ENCODE results near the gene NEU2. TPM values are rescaled to one million over a fixed set of nuclear protein-coding genes. Genes with fewer than 3 reads are reported as not detected.

The NEU2 gene
- polyA plus RNA-seq, 3 donors = not detected

GRCh38 chr2:233063976-233064411, 31.5 kb downstream of the NEU2 start:
- H3K36me3 ChIP-seq (replicated peaks in 1 of 2; ENCODE audit: control insufficient read depth in 1 of 2, insufficient read depth in 2 of 2, low read length in 2 of 2) = peaks cover 17 to 28% of the 10 kb centered on the region in 2 donors

More at GRCh38 chr2:233063976-233064411, 31.5 kb downstream of the NEU2 start:
- H4K20me1 ChIP-seq (ENCODE audit: insufficient read depth, low read length) = peaks cover 83% of the 10 kb centered on the region
- H3K27ac Mint-ChIP-seq = peak overlapping the region in 5 of 7 donors; percentile 35 to 97 (median 86)
- peaks cover 64 to 84% of the 10 kb centered on the region in 2 donors for H3K4me1 ChIP-seq (ENCODE audit: control insufficient read depth in 1 of 2, insufficient read depth in 2 of 2, low read length in 2 of 2)
- no peak for DNase-seq
- TF ChIP-seq CTCF (IDR thresholded peaks at IDR 0.05) = no peak
- no peaks in the 10 kb centered on the region for H3K27me3 ChIP-seq (ENCODE audit: control insufficient read depth in 2 of 2, insufficient read depth in 2 of 2, low read length in 2 of 2)
- H3K36me3 Mint-ChIP-seq = peaks cover 19 to 32% of the 10 kb centered on the region in 2 donors
- peak overlapping the region; percentile 32 for H3K9ac ChIP-seq (ENCODE audit: insufficient read depth, low read length, poor library complexity, severe bottlenecking)
- peak overlapping the region; percentile 97 to 98 for H3K4me3 Mint-ChIP-seq
- H3K27me3 Mint-ChIP-seq (ENCODE audit: low read depth in 3 of 3) = peaks cover 0 to 3% (median 0%) of the 10 kb centered on the region in 3 donors
- peaks cover 98% of the 10 kb centered on the region for H3K79me2 ChIP-seq (ENCODE audit: insufficient read depth, low read length)
- H3K4me3 ChIP-seq (replicated peaks in 1 of 3; ENCODE audit: low read depth in 2 of 3, low read length in 3 of 3) = peak overlapping the region in 1 of 3 experiments; percentile 99
- H3K4me1 Mint-ChIP-seq = peaks cover 65% of the 10 kb centered on the region
- peaks cover 0 to 5% (median 0%) of the 10 kb centered on the region in 7 donors for H3K9me3 Mint-ChIP-seq
- intact Hi-C loops (cut with micrococcal nuclease) = loop anchor here (5.0 kb wide), 2 partner anchors 33 to 178 kb away; no protein-coding TSS in a partner anchor
- H3K4me2 ChIP-seq (replicated peaks; ENCODE audit: extremely low read depth, low read length, poor library complexity, severe bottlenecking) = peak overlapping the region; percentile 84
- no peaks in the 10 kb centered on the region for H3K9me3 ChIP-seq (replicated peaks in 1 of 2; ENCODE audit: control insufficient read depth in 1 of 2, insufficient read depth in 1 of 2, low read length in 2 of 2)
- no peak overlapping the region for H2AFZ ChIP-seq (ENCODE audit: insufficient read depth, low read depth, low read length, poor library complexity, severe bottlenecking)
- WGBS (ENCODE audit: insufficient coverage) = 1% methylated on average over 8 of the region's 9 CpGs
- H3K27ac ChIP-seq (ENCODE audit: low read depth in 1 of 2, low read length in 2 of 2) = peak overlapping the region; percentile 80 to 99

Measured in CD14-positive monocyte (primary cell).